CD4-positive, alpha-beta T cell treated with Interleukin-21 for 1 hour (primary cell): ENCODE results near the gene EPS8L1.

Source experiments
- DNase-seq: peaks from one replicate; pipeline ENCODE4 v3.0.0-alpha.2; 2020

The EPS8L1 gene

GRCh38 chr19:55116859-55117662 lies 41.4 kb downstream of the EPS8L1 start, which contains the start of gene PPP1R12C:
PPP1R12C (minus strand) TSS chr19:55117637; CDS start chr19:55117543, 94 bp downstream.
- no peak for DNase-seq

- peak; percentile 98 for DNase-seq
These were observed 42.2 kb downstream of the EPS8L1 start for GRCh38 chr19:55117663-55118391.

- DNase-seq: peak; percentile 33
These were observed 42.8 kb downstream of the EPS8L1 start for GRCh38 chr19:55118401-55118991.

- peak; percentile 21 for DNase-seq
These were observed 43.4 kb downstream of the EPS8L1 start for GRCh38 chr19:55119053-55119452.

- no peak for DNase-seq
These were observed 55.8 kb downstream of the EPS8L1 start for GRCh38 chr19:55131421-55131820.

GRCh38 chr19:55132453-55133129 lies 56.9 kb downstream of the EPS8L1 start:
- DNase-seq: no peak

GRCh38 chr19:55133639-55134444 lies 58.2 kb downstream of the EPS8L1 start:
- DNase-seq: no peak

- DNase-seq: no peak
These were observed 59.1 kb downstream of the EPS8L1 start for GRCh38 chr19:55134736-55135135.

GRCh38 chr19:55136399-55137102 lies 60.9 kb downstream of the EPS8L1 start:
- no peak for DNase-seq
